ENCODE data around the gene HPCAL4.

DNA sequence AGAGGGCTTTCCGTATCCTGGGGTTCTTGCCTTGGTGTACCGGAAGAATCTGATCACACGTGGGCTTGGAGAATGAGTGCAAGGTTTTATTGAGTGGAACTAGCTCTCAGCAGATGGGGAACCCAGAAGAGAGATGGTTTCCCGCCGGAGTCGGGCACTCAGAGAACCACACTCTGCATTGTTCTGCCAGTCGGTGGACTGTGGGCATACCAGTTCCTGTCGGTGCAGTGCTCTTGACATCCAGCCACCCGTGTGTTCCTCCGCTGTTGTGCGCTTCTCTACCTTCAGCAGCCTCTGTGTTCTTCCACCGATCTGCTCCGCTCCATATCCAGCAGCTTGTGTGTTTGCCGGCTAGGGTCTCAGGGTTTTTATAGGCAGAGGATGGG is 36.7 kb upstream of the HPCAL4 start:
- no peak for TF ChIP-seq POLR2A (IDR thresholded peaks at IDR 0.05)
- TF ChIP-seq, protein P1, sequence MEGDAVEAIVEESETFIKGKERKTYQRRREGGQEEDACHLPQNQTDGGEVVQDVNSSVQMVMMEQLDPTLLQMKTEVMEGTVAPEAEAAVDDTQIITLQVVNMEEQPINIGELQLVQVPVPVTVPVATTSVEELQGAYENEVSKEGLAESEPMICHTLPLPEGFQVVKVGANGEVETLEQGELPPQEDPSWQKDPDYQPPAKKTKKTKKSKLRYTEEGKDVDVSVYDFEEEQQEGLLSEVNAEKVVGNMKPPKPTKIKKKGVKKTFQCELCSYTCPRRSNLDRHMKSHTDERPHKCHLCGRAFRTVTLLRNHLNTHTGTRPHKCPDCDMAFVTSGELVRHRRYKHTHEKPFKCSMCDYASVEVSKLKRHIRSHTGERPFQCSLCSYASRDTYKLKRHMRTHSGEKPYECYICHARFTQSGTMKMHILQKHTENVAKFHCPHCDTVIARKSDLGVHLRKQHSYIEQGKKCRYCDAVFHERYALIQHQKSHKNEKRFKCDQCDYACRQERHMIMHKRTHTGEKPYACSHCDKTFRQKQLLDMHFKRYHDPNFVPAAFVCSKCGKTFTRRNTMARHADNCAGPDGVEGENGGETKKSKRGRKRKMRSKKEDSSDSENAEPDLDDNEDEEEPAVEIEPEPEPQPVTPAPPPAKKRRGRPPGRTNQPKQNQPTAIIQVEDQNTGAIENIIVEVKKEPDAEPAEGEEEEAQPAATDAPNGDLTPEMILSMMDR (IDR thresholded peaks at IDR 0.05) = no peak

Data from thyroid gland (tissue), 4 donors.